Endodermal cell (in vitro differentiated cells): Measurements from ENCODE around the gene NME1. TPM values are rescaled to one million over a fixed set of nuclear protein-coding genes. Genes with fewer than 3 reads are reported as not detected.
A peak's percentile ranks its signal among the peaks of the same experiment; 100 is the strongest.

ENCODE experiments used
- DNase-seq: peaks from one replicate; pipeline ENCODE4 v3.0.0-alpha.2; 2017
- H3K27ac ChIP-seq: 2 replicates; pipeline ENCODE4 v1.5.1; 2013; ENCODE audit warnings: mild to moderate bottlenecking, low read depth, low read length, moderate library complexity
- H3K27me3 ChIP-seq: 2 replicates; pipeline ENCODE4 v1.6.1; 2013; ENCODE audit warnings: mild to moderate bottlenecking, low read length, moderate library complexity; ENCODE audit not compliant: insufficient read depth, control insufficient read depth, poor library complexity, severe bottlenecking
- H3K36me3 ChIP-seq: 2 replicates; pipeline ENCODE4 v1.7.0; 2013; ENCODE audit warnings: mild to moderate bottlenecking, low read length, moderate library complexity; ENCODE audit not compliant: control insufficient read depth, insufficient read depth
- H3K4me1 ChIP-seq: one replicate; pipeline ENCODE4 v1.7.0; 2013; ENCODE audit warnings: low read length; ENCODE audit not compliant: control insufficient read depth, insufficient read depth
- H3K4me3 ChIP-seq: 2 replicates; pipeline ENCODE4 v1.5.1; 2013; ENCODE audit warnings: mild to moderate bottlenecking, low read length, moderate library complexity
- H3K9ac ChIP-seq: 2 replicates; pipeline ENCODE4 v1.6.1; 2013; ENCODE audit warnings: mild to moderate bottlenecking, low read length, moderate library complexity; ENCODE audit not compliant: poor library complexity, severe bottlenecking; ENCODE audit errors: extremely low read depth
- H3K9me3 ChIP-seq: 2 replicates; pipeline ENCODE4 v1.6.1; 2013; ENCODE audit warnings: mild to moderate bottlenecking, low read length, moderate library complexity; ENCODE audit not compliant: control insufficient read depth
- H3K27ac Mint-ChIP-seq: 2 replicates; pipeline ENCODE4 v1.8.0; 2020; ENCODE audit warnings: mixed read lengths
- H3K27me3 Mint-ChIP-seq: 2 replicates; pipeline ENCODE4 v1.8.0; 2021; ENCODE audit warnings: mild to moderate bottlenecking, mixed read lengths; ENCODE audit not compliant: insufficient read depth
- H3K36me3 Mint-ChIP-seq: 2 replicates; pipeline ENCODE4 v1.8.0; 2020; ENCODE audit warnings: low read depth, mixed read lengths
- H3K4me1 Mint-ChIP-seq: 2 replicates; pipeline ENCODE4 v1.8.0; 2020; ENCODE audit warnings: mixed read lengths
- H3K4me3 Mint-ChIP-seq: 2 replicates; pipeline ENCODE4 v1.8.0; 2020; ENCODE audit warnings: mild to moderate bottlenecking, moderate library complexity, mixed read lengths
- H3K9me3 Mint-ChIP-seq: 2 replicates; pipeline ENCODE4 v1.8.0; 2020; ENCODE audit warnings: mild to moderate bottlenecking, mixed read lengths
- WGBS, 2 experiments: methylation state at CpG; one replicate each; pipeline versions ENCODE4 v1.1.5 to v1.1.7; 2013; ENCODE audit warnings: missing lambda C conversion rate in 2 of 2, mixed read lengths in 1 of 2; ENCODE audit not compliant: insufficient coverage in 1 of 2, insufficient read length in 1 of 2; 5-methylcytosine and 5-hydroxymethylcytosine counted together
- total RNA-seq, 2 donors: library from RNA; stranded (reverse); fragmentation: NEBNext Ultra II Directional in 1 of 2; extraction: Animal tissue kit (Norgen Biotek cat#: 25700) in 1 of 2; gene quantifications; 2 replicates in 1 of 2; 3 replicates in 1 of 2; pipeline ENCODE4 v1.2.1, GENCODE V29; 2021
- TF ChIP-seq, protein P1 (sequence below): fragments of 200-600 bp; sonication (generic); conservative IDR thresholded peaks from 2 replicates; pipeline ENCODE4 v1.5.0; 2021; ENCODE audit warnings: antibody characterized with exemption, mild to moderate bottlenecking

The NME1 gene
- total RNA-seq, 2 donors from 2014 or later, result 99.6 to 107 TPM

DNA sequence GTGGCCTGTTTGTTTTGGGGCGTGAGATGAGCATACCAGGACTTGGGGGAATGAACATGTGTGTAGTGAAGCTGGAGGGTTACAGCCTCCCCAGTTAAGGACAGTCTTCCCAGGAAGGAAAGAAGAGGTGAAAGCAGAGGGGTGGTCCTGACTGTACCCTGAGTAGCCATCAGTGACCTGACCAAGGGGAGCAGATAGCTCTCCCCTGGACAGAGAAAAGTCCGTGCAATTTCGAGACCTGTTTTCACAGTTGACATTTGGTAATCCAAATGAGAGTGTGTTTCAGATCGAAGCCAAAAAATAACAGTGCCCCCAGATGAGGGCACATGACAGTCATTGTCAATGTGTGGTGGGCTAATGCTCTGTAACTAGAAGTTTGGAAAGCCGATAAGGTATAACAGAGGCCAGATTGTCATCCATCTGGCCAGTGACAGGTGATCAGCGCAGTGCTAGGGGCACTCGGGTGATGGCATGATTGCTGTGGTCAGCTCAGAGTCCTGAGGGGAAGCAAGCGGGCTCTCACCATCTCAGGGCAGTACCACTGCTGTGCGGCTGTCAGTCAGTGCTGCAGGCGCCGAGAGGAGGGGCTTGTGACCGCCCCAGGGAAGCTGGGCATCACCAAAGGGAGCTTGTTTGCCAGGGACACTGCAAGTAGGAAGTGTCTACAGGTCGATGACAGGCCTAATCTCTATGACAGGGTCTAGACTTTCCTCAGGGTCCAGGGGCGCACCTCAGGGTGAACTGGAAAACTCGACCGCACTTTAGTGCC, 11.7 kb downstream of the NME1 start:
- Mint-ChIP-seq H3K36me3 (peaks cover 54% of the 10 kb centered on the region), H3K4me1 (peaks cover 14% of the 10 kb centered on the region), H3K9me3 (no peaks in the 10 kb centered on the region), H3K4me3 (peak overlapping the region; percentile 94), H3K27me3 (peaks cover 1% of the 10 kb centered on the region), H3K27ac (peak overlapping the region; percentile 98)
- Histone ChIP-seq H3K27me3 (no peaks in the 10 kb centered on the region), H3K9me3 (no peaks in the 10 kb centered on the region), H3K4me1 (peaks cover 4% of the 10 kb centered on the region), H3K4me3 (peak overlapping the region; percentile 96), H3K36me3 (peaks cover 47% of the 10 kb centered on the region), H3K27ac (no peak overlapping the region), H3K9ac (no peak overlapping the region)
- DNase-seq, result peak; percentile 80
- TF ChIP-seq, protein P1, sequence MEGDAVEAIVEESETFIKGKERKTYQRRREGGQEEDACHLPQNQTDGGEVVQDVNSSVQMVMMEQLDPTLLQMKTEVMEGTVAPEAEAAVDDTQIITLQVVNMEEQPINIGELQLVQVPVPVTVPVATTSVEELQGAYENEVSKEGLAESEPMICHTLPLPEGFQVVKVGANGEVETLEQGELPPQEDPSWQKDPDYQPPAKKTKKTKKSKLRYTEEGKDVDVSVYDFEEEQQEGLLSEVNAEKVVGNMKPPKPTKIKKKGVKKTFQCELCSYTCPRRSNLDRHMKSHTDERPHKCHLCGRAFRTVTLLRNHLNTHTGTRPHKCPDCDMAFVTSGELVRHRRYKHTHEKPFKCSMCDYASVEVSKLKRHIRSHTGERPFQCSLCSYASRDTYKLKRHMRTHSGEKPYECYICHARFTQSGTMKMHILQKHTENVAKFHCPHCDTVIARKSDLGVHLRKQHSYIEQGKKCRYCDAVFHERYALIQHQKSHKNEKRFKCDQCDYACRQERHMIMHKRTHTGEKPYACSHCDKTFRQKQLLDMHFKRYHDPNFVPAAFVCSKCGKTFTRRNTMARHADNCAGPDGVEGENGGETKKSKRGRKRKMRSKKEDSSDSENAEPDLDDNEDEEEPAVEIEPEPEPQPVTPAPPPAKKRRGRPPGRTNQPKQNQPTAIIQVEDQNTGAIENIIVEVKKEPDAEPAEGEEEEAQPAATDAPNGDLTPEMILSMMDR, result no peak
- WGBS, 2 experiments, result 63 to 67% methylated on average over 13 to 16 of the region's 16 CpGs

DNA sequence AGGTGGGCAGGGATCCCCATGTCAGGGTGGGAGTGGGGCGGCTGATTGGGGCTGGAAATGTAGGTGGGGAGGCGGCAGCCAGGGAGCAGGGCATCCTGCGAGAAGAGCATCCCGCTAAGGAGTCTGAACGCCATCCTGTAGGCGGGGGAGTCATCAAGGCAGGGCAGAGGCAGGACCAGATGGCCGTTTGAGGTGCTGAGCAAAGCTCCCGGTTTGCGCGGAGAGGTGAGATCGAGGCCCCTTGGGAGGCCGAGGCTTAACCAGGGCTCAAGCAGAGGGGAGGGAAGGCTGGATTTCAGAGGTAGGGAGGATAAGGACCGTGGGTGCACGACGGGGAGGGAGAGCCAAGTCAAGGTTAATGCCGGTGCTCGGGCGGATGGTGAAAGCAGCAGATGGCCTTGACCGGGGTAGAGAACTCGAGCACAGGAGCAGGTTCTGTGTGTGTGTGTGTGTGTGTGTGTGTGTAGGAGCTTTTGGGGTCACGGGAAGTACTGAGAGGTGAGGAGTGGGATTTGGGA, 12.4 kb downstream of the NME1 start:
- peak overlapping the region; percentile 96 for H3K4me3 ChIP-seq
- 10 to 20% methylated on average over 12 to 21 of the region's 21 CpGs for WGBS, 2 experiments
- no peak overlapping the region for H3K27ac ChIP-seq
- Mint-ChIP-seq H3K27ac (peak overlapping the region; percentile 98), H3K9me3 (no peaks in the 10 kb centered on the region), H3K4me1 (peaks cover 14% of the 10 kb centered on the region), H3K27me3 (peaks cover 1% of the 10 kb centered on the region), H3K4me3 (peak overlapping the region; percentile 94), H3K36me3 (peaks cover 54% of the 10 kb centered on the region)
- no peak overlapping the region for H3K9ac ChIP-seq
- no peaks in the 10 kb centered on the region for H3K9me3 ChIP-seq
- TF ChIP-seq, protein P1, result no peak
- no peaks in the 10 kb centered on the region for H3K27me3 ChIP-seq
- DNase-seq, result no peak
- peaks cover 50% of the 10 kb centered on the region for H3K36me3 ChIP-seq
- H3K4me1 ChIP-seq, result peaks cover 4% of the 10 kb centered on the region

DNA sequence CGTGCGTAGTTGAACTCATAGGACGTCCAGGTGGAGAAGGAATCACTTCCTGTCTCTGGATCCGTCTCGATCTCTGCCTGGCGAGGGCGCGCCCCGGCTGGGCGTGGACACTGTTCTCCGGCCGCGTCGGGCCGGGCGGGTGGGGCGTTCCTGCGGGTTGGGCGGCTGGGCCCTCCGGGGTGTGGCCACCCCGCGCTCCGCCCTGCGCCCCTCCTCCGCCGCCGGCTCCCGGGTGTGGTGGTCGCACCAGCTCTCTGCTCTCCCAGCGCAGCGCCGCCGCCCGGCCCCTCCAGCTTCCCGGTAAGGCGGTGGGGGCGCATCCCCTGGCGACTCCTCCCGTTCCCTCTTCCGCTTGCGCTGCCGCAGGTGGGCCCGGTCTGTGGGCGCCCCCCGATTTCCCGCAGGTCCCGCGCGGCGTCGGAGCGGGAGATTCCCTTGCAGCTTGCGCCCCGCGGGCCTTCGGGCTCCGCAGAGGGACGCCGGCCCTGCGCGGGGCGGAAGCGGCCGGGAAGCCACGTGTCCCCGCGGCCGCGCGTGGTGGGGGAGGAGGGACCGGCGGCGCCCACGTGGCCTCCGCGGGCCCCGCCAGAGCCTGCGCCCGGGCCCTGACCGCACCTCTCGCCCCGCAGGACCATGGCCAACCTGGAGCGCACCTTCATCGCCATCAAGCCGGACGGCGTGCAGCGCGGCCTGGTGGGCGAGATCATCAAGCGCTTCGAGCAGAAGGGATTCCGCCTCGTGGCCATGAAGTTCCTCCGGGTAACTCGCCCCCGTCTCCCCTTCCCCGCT, 13.0 kb downstream of the NME1 start, which contains the start of gene NME2:
TSS of gene NME2 (plus strand) at position 214 of the 789 bp plus-strand sequence. CDS start at position 634, 420 bp downstream.
- 0 to 2% methylated on average over 13 to 98 of the region's 98 CpGs for WGBS, 2 experiments
- H3K27ac Mint-ChIP-seq, result peak within 1 kb of the TSS; percentile 98
- peaks cover 14% of the 10 kb centered on the region for H3K4me1 Mint-ChIP-seq
- Histone ChIP-seq H3K4me1 (peaks cover 4% of the 10 kb centered on the region), H3K9ac (peak within 1 kb of the TSS; percentile 79), H3K27ac (peak within 1 kb of the TSS; percentile 38), H3K36me3 (peaks cover 52% of the 10 kb centered on the region), H3K9me3 (no peaks in the 10 kb centered on the region), H3K27me3 (no peaks in the 10 kb centered on the region), H3K4me3 (peak within 1 kb of the TSS; percentile 96)
- H3K4me3 Mint-ChIP-seq, result peak within 1 kb of the TSS; percentile 94
- H3K36me3 Mint-ChIP-seq, result peaks cover 54% of the 10 kb centered on the region
- no peaks in the 10 kb centered on the region for H3K9me3 Mint-ChIP-seq
- peaks cover 1% of the 10 kb centered on the region for H3K27me3 Mint-ChIP-seq
- peak; percentile 99 for DNase-seq
- TF ChIP-seq, protein P1, result no peak
